Measurements from ENCODE around the gene UST.
"Not testable (repeated sequence)": the region's sequence is repeated elsewhere in the genome, so short reads cannot be mapped to it uniquely, and the experiment has no call there.

The UST gene

DNA sequence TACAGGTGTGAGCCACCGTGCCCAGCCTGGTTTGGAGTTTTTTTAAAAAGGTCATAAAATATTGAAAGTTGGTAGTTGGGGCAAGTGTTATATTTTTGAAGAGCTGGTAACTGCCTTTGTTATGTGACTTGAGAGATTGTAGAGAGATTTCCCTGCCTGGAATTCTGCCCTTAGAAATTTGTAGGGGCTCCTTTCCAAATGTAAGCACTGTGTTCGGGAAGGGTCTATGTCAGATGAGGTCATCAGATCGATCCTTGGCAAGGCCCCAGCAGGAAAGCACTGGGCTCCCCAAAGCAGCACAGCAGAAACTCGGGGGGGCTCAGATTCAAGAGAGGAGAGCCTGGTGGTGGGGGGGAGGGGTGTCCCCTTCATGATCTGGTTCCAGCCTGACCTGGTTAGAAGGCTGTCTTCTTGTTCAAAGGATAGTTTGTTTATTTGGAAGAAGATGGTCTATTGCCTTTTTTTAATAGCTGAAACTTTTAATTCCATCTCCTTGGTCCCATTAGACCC lies 220.2 kb downstream of the UST start:
- H3K27me3 ChIP-seq (ENCODE audit: control insufficient read depth, insufficient read depth, low read length), result no peaks in the 10 kb centered on the region
- H3K4me1 ChIP-seq (ENCODE audit: control insufficient read depth, insufficient read depth, low read length), result peaks cover 14% of the 10 kb centered on the region
- H3K4me3 ChIP-seq (ENCODE audit: low read length), result no peak overlapping the region
- H3K27ac ChIP-seq (ENCODE audit: low read length), result no peak overlapping the region
- WGBS (ENCODE audit: insufficient coverage, insufficient read length), result no CpG with 5 or more reads among the region's 4 CpGs
- H3K9me3 ChIP-seq (ENCODE audit: control insufficient read depth, insufficient read depth, low read length), result no peaks in the 10 kb centered on the region
- no peaks in the 10 kb centered on the region for H3K36me3 ChIP-seq (ENCODE audit: control insufficient read depth, insufficient read depth, low read length)
- DNase-seq (ENCODE audit: low read depth, low spot score), result no peak

DNA sequence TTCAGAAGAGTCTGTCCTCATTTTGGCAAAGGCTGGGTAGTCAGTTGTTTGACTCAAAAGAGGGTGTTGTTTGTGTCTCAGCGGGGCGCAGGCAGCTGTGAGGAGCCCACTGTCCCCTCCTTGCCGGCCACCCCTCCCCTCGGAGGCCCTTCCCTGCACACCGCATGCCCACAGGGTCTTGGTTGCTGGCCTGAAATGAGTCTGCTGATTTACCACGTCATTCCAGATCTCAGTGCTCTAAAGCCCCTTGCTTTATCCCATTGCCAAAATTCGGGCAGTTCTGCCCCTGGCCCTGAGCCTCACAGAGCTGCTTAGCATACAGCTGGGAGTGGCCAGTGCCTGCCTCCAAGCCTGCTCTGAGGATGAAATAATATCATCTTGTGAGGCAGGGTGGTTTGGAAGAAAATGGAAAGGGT lies 220.7 kb downstream of the UST start:
- no CpG with 5 or more reads among the region's 7 CpGs for WGBS (ENCODE audit: insufficient coverage, insufficient read length)
- no peak for DNase-seq (ENCODE audit: low read depth, low spot score)
- no peaks in the 10 kb centered on the region for H3K36me3 ChIP-seq (ENCODE audit: control insufficient read depth, insufficient read depth, low read length)
- no peaks in the 10 kb centered on the region for H3K27me3 ChIP-seq (ENCODE audit: control insufficient read depth, insufficient read depth, low read length)
- H3K4me1 ChIP-seq (ENCODE audit: control insufficient read depth, insufficient read depth, low read length), result peaks cover 17% of the 10 kb centered on the region
- no peak overlapping the region for H3K4me3 ChIP-seq (ENCODE audit: low read length)
- no peaks in the 10 kb centered on the region for H3K9me3 ChIP-seq (ENCODE audit: control insufficient read depth, insufficient read depth, low read length)
- H3K27ac ChIP-seq (ENCODE audit: low read length), result no peak overlapping the region

DNA sequence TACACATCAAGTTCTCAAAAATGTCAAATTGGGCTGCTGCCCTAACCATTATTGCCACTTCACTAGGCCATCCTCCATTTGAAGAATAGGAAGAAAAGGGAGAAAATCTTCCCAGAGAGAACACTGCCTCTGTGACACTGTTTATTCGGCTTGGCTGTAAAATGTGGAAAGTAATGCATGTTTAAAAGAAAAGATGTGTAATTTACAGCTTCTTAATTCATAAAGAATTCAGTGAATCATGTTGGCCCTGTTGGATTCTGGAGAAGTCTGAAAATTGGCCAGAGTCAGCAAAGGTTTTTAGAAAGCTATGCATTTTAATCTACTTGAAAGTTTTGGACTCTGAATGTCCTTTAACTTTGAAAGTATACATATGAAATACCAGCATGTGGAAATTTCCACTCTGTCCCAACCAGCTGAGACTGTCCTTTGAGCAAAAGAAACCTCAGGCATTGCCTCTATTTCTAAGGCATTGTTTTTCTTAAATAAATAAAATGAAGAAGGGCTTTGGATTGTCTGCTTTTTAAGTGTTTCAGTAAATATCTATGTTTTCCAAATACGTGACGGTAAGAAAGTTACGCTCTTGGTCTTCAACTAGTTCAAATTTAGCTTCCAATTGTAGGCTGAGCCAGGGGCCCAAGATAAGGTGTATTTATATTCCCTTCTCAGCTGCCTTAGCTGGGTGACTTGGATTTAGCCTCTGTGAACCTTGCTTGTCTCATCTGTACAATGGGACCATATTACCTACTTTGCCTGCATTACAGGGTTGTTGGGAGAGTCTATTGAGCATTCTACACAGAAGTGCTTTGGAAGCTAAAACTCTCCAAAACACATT lies 222.2 kb downstream of the UST start:
- peaks cover 15% of the 10 kb centered on the region for H3K4me1 ChIP-seq (ENCODE audit: control insufficient read depth, insufficient read depth, low read length)
- no peak overlapping the region for H3K4me3 ChIP-seq (ENCODE audit: low read length)
- H3K27ac ChIP-seq (ENCODE audit: low read length), result no peak overlapping the region
- no peaks in the 10 kb centered on the region for H3K36me3 ChIP-seq (ENCODE audit: control insufficient read depth, insufficient read depth, low read length)
- no peaks in the 10 kb centered on the region for H3K27me3 ChIP-seq (ENCODE audit: control insufficient read depth, insufficient read depth, low read length)
- WGBS (ENCODE audit: insufficient coverage, insufficient read length), result no CpG with 5 or more reads among the region's 4 CpGs
- no peaks in the 10 kb centered on the region for H3K9me3 ChIP-seq (ENCODE audit: control insufficient read depth, insufficient read depth, low read length)
- no peak for DNase-seq (ENCODE audit: low read depth, low spot score)

DNA sequence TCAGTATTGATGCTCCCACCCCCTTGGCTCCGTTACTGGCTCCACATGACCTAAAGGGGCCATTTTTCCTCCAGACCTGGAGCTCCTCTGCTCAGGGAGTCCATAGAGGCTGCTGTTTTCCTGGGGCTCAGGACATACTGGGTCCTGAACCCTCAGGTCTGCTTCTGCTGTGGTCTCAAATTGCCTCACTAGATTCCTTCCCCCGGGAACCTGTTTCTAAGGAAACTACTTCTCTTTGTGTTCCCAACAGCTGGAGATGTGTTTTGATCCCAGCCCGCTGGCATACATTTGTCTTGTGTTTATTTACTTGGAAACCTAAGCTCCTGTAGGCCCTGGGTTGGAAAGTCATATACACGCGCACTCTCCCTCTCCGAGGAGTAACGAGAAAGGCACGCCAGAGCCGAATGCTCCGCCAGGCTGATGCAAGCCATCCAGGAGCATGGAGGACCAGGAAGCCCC lies 222.8 kb downstream of the UST start:
- H3K4me1 ChIP-seq (ENCODE audit: control insufficient read depth, insufficient read depth, low read length), result peaks cover 15% of the 10 kb centered on the region
- H3K4me3 ChIP-seq (ENCODE audit: low read length), result no peak overlapping the region
- no CpG with 5 or more reads among the region's 10 CpGs for WGBS (ENCODE audit: insufficient coverage, insufficient read length)
- no peak overlapping the region for H3K27ac ChIP-seq (ENCODE audit: low read length)
- DNase-seq (ENCODE audit: low read depth, low spot score), result no peak
- H3K9me3 ChIP-seq (ENCODE audit: control insufficient read depth, insufficient read depth, low read length), result no peaks in the 10 kb centered on the region
- H3K36me3 ChIP-seq (ENCODE audit: control insufficient read depth, insufficient read depth, low read length), result no peaks in the 10 kb centered on the region
- H3K27me3 ChIP-seq (ENCODE audit: control insufficient read depth, insufficient read depth, low read length), result no peaks in the 10 kb centered on the region

DNA sequence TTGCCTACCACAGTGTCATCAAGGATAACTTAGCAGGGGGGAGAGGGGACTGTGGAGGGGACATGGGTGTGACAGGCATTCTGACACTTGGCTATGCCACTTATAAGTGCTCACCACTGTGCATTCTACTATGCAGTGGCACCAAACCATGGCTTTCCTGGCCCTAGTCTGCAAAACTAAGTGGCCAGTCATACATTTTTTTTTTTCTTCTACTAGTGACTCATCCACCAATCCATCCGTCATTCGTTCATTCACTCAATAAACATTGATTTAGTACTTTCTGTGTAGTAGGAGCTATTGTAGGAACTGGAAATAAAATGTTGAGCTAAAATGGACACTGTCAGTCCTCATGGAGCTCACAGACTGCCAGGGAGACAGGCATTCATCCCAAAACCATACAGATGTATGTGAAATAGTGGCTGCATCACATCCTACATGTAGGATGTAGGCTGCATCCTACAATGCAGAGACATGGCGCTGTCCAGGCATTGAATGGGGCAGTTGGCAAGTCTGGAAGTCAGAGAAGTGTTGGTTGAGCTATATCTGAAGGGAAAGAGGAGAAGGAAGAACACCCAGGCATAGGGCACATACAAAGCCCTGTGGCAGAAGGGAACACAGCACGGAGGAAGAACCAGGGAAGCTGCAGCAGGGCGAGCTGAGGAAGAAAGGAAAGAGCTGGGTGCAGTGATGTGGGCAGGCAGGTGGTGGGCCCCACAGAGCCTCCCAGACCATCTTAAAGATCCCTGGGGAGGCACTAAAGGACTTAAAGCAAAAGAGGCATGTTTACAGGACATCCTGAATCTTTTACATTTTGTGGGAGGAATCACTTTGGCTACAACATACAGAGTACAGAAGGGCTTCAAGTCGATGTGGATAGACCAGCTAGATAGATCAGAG lies 224.4 kb downstream of the UST start:
- Histone ChIP-seq H3K36me3 (ENCODE audit: control insufficient read depth, insufficient read depth, low read length) (no peaks in the 10 kb centered on the region; the same call in 1 of the 2 replicates), H3K4me1 (ENCODE audit: control insufficient read depth, insufficient read depth, low read length) (peaks cover 13% of the 10 kb centered on the region), H3K27ac (ENCODE audit: low read length) (no peak overlapping the region), H3K27me3 (ENCODE audit: control insufficient read depth, insufficient read depth, low read length) (no peaks in the 10 kb centered on the region), H3K4me3 (ENCODE audit: low read length) (no peak overlapping the region), H3K9me3 (ENCODE audit: control insufficient read depth, insufficient read depth, low read length) (no peaks in the 10 kb centered on the region)
- DNase-seq (ENCODE audit: low read depth, low spot score), result no peak
- WGBS (ENCODE audit: insufficient coverage, insufficient read length), result no CpG with 5 or more reads among the region's 6 CpGs

DNA sequence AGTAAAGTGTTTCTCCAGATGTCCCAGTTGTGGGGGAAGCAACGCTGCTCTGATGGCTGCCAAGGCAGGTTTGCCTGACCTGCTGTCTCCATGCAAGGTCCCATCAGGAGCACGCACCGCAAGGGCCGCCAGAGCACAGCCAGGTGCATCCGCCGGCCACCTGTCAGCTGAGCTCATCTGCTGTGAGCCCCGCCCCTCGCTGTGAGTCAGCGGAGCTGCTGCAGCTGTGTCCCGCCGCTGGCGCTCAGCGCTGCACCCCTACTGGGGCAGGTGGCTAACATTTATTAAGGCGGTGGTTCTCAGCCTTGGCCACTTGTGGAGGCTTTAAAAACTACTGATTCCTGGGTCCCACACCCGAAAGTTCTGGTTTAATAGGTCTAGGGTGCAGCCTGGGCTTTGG lies 225.7 kb downstream of the UST start:
- H3K27me3 ChIP-seq (ENCODE audit: control insufficient read depth, insufficient read depth, low read length), result no peaks in the 10 kb centered on the region
- no peaks in the 10 kb centered on the region for H3K9me3 ChIP-seq (ENCODE audit: control insufficient read depth, insufficient read depth, low read length)
- H3K27ac ChIP-seq (ENCODE audit: low read length), result no peak overlapping the region
- no CpG with 5 or more reads among the region's 15 CpGs for WGBS (ENCODE audit: insufficient coverage, insufficient read length)
- peak; percentile 86 for DNase-seq (ENCODE audit: low read depth, low spot score)
- no peaks in the 10 kb centered on the region; the same call in 1 of the 2 replicates for H3K36me3 ChIP-seq (ENCODE audit: control insufficient read depth, insufficient read depth, low read length)
- peaks cover 12% of the 10 kb centered on the region for H3K4me1 ChIP-seq (ENCODE audit: control insufficient read depth, insufficient read depth, low read length)
- no peak overlapping the region for H3K4me3 ChIP-seq (ENCODE audit: low read length)

DNA sequence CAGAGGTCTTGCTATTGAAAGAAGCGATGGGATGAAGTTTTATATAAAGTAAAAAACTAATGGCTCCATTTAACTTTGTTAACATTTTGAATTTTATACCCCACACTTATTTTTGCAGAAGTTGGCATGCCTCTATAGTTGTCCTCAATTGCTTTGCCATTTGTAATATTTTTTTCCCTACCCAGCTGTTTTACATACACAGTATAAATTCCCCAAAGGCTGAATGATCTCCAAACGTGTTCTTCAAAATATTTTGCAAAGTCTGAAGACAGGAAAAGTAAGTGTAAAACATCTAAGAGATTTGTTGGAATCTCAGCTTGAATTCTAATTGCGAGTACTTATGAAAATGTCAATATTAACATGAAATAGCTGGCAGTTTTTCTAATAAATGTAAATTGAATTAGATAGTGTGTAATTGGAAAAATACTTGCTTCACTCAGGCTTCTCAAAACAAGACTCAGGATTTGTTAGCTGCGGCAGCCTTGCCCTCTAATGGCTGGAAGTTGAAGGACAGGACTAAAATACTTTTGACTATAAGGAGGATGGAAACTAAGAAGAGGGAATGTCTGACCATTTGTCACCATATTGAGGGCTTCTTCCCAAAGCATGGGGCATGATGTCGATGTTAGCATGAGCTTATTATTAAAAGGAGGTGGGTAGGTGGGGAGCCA lies 226.8 kb downstream of the UST start:
- Histone ChIP-seq H3K9me3 (ENCODE audit: control insufficient read depth, insufficient read depth, low read length) (no peaks in the 10 kb centered on the region), H3K4me3 (ENCODE audit: low read length) (no peak overlapping the region), H3K36me3 (ENCODE audit: control insufficient read depth, insufficient read depth, low read length) (no peaks in the 10 kb centered on the region; the same call in 1 of the 2 replicates), H3K27me3 (ENCODE audit: control insufficient read depth, insufficient read depth, low read length) (no peaks in the 10 kb centered on the region), H3K4me1 (ENCODE audit: control insufficient read depth, insufficient read depth, low read length) (peaks cover 8% of the 10 kb centered on the region), H3K27ac (ENCODE audit: low read length) (no peak overlapping the region)
- WGBS (ENCODE audit: insufficient coverage, insufficient read length), result no CpG with 5 or more reads among the region's 5 CpGs
- no peak for DNase-seq (ENCODE audit: low read depth, low spot score)

DNA sequence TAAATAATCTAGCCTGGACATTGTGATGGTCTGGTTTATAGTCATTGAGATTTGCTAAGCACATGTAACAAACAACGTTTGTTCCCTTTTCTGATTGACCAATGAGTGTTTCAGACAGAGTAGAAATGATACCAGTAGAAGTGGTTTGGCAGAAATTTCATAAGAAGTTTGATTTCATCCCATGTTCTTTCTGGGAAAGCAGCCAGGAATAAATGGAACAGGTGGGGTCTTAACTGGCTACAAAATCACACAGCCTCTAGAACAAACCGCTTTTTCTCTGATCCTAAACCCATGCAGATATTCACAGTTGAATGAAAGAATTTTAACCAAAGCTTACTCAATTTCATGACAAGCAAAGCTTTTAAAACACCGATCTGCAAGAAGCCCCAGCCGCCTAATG lies 227.5 kb downstream of the UST start:
- no peak overlapping the region for H3K27ac ChIP-seq (ENCODE audit: low read length)
- no peaks in the 10 kb centered on the region; the same call in 1 of the 2 replicates for H3K36me3 ChIP-seq (ENCODE audit: control insufficient read depth, insufficient read depth, low read length)
- WGBS (ENCODE audit: insufficient coverage, insufficient read length), result no CpG with 5 or more reads among the region's 4 CpGs
- peaks cover 7% of the 10 kb centered on the region for H3K4me1 ChIP-seq (ENCODE audit: control insufficient read depth, insufficient read depth, low read length)
- no peaks in the 10 kb centered on the region for H3K9me3 ChIP-seq (ENCODE audit: control insufficient read depth, insufficient read depth, low read length)
- no peak for DNase-seq (ENCODE audit: low read depth, low spot score)
- H3K4me3 ChIP-seq (ENCODE audit: low read length), result no peak overlapping the region
- H3K27me3 ChIP-seq (ENCODE audit: control insufficient read depth, insufficient read depth, low read length), result no peaks in the 10 kb centered on the region

DNA sequence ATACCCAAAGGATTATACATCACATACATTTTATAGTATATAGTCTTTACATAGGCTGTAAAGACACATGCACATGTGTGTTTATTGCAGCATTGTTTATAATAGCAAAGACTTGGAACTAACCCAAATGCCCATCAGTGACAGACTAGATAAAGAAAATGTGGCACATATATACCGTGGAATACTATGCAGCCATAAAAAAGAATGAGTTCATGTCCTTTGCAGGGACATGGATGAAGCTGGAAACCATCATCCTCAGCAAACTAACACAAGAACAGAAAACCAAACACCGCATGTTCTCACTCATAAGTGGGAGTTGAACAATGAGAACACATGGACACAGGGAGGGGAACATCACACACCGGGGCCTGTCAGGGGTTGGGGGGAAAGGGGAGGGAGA lies 231.5 kb downstream of the UST start:
- not testable (repeated sequence) for H3K4me1 ChIP-seq (ENCODE audit: control insufficient read depth, insufficient read depth, low read length); H3K27me3 ChIP-seq (ENCODE audit: control insufficient read depth, insufficient read depth, low read length); H3K36me3 ChIP-seq (ENCODE audit: control insufficient read depth, insufficient read depth, low read length); DNase-seq (ENCODE audit: low read depth, low spot score); H3K4me3 ChIP-seq (ENCODE audit: low read length); H3K27ac ChIP-seq (ENCODE audit: low read length); H3K9me3 ChIP-seq (ENCODE audit: control insufficient read depth, insufficient read depth, low read length)
- no CpG with 5 or more reads among the region's 3 CpGs for WGBS (ENCODE audit: insufficient coverage, insufficient read length)

Measured in iPS DF 6.9 (cell line).